IMR-90 (cell line): ENCODE results near the gene IMPG1. TPM values are rescaled to one million over a fixed set of nuclear protein-coding genes. Genes with fewer than 3 reads are reported as not detected.
A peak's percentile ranks its signal among the peaks of the same experiment; 100 is the strongest.

Experiments used
- ATAC-seq: fragments of 200-7000 bp; cut with Tn5 transposase; 2 replicates; pipeline ENCODE4 v1.9.1; 2020; ENCODE audit warnings: low read depth, mild to moderate bottlenecking, moderate library complexity
- BruUV-seq: library from RNA; stranded (reverse); fragments of 400-500 nt; replicated peaks from 2 replicates; lab custom pipeline; 2021; lab: Mats Ljungman, UMichigan
- CTCF ChIA-PET: fragments of 300-600 bp; formaldehyde crosslinking; extraction: SDS; loops from one replicate; lab custom pipeline; 2021; ENCODE audit warnings: antibody characterized with exemption; lab: Yijun Ruan, JAX
- POLR2A ChIA-PET: fragments of 300-600 bp; sonication (Branson Sonifier 250); formaldehyde crosslinking; loops from one replicate; lab custom pipeline; 2022; ENCODE audit warnings: antibody characterized with exemption; ENCODE audit not compliant: unreplicated experiment; lab: Charles Lee
- DNase-seq: peaks from one replicate; pipeline ENCODE4 v3.0.0; 2013
- H2AFZ ChIP-seq: replicated peaks from 2 replicates; pipeline ENCODE3; 2013; ENCODE audit warnings: low read length, mild to moderate bottlenecking; ENCODE audit not compliant: poor library complexity
- H2AK5ac ChIP-seq: 2 replicates; pipeline ENCODE4 v1.6.1; 2013; ENCODE audit warnings: low read depth, low read length, inconsistent platforms
- H2AK9ac ChIP-seq: replicated peaks from 2 replicates; pipeline ENCODE3; 2013; ENCODE audit warnings: mild to moderate bottlenecking, low read depth, low read length, moderate library complexity; ENCODE audit not compliant: poor library complexity
- H2BK120ac ChIP-seq: 2 replicates; pipeline ENCODE4 v1.6.1; 2013; ENCODE audit warnings: low read depth, low read length, inconsistent platforms
- H2BK15ac ChIP-seq: 3 replicates; pipeline ENCODE4 v1.6.1; 2013; ENCODE audit warnings: low read depth, low read length, inconsistent platforms
- H2BK20ac ChIP-seq: 2 replicates; pipeline ENCODE4 v1.6.1; 2013; ENCODE audit warnings: low read depth, mild to moderate bottlenecking, inconsistent platforms, low read length, moderate library complexity
- H2BK5ac ChIP-seq: 2 replicates; pipeline ENCODE4 v1.6.1; 2013; ENCODE audit warnings: mild to moderate bottlenecking, low read depth, low read length, inconsistent platforms; ENCODE audit not compliant: poor library complexity, severe bottlenecking
- H3K14ac ChIP-seq: replicated peaks from 2 replicates; pipeline ENCODE4 v1.6.1; 2013; ENCODE audit warnings: low read depth, low read length, inconsistent platforms
- H3K18ac ChIP-seq: 2 replicates; pipeline ENCODE4 v1.6.1; 2013; ENCODE audit warnings: low read depth, low read length, control low read depth
- H3K23ac ChIP-seq: 2 replicates; pipeline ENCODE4 v1.6.1; 2013; ENCODE audit warnings: low read depth, low read length, inconsistent platforms
- H3K27ac ChIP-seq: 2 replicates; pipeline ENCODE4 v1.5.1; 2013; ENCODE audit warnings: mild to moderate bottlenecking, control low read depth, low read length; ENCODE audit not compliant: insufficient read depth
- H3K27me3 ChIP-seq: 2 replicates; pipeline ENCODE4 v1.6.1; 2013; ENCODE audit warnings: low read length; ENCODE audit not compliant: control insufficient read depth, insufficient read depth
- H3K36me3 ChIP-seq: 2 replicates; pipeline ENCODE4 v1.6.1; 2013; ENCODE audit warnings: low read length, mixed read lengths; ENCODE audit not compliant: control insufficient read depth, insufficient read depth
- H3K4ac ChIP-seq: 2 replicates; pipeline ENCODE4 v1.6.1; 2013; ENCODE audit warnings: low read depth, low read length, inconsistent platforms
- H3K4me1 ChIP-seq: 2 replicates; pipeline ENCODE4 v1.6.1; 2013; ENCODE audit warnings: low read length, mixed read lengths; ENCODE audit not compliant: control insufficient read depth, insufficient read depth
- H3K4me2 ChIP-seq: 2 replicates; pipeline ENCODE4 v1.6.1; 2013; ENCODE audit warnings: low read depth, mild to moderate bottlenecking, control low read depth, low read length, moderate library complexity
- H3K4me3 ChIP-seq: 2 replicates; pipeline ENCODE4 v1.5.1; 2013; ENCODE audit warnings: low read depth, mild to moderate bottlenecking, control low read depth, low read length, moderate library complexity; ENCODE audit not compliant: insufficient read depth
- H3K56ac ChIP-seq: 2 replicates; pipeline ENCODE4 v1.6.1; 2013; ENCODE audit warnings: low read length, inconsistent platforms; ENCODE audit not compliant: insufficient read depth; ENCODE audit errors: extremely low read depth
- H3K79me1 ChIP-seq, 2 experiments: 2 replicates each; pipeline ENCODE4 v1.6.1; 2013; ENCODE audit warnings: low read length in 2 of 2, inconsistent platforms in 1 of 2, low read depth in 1 of 2
- H3K9ac ChIP-seq: 2 replicates; pipeline ENCODE4 v1.6.1; 2013; ENCODE audit warnings: low read depth, low read length, control low read depth
- H3K9me1 ChIP-seq: 2 replicates; pipeline ENCODE4 v1.6.1; 2013; ENCODE audit warnings: low read length, inconsistent platforms; ENCODE audit not compliant: insufficient read depth
- H3K9me3 ChIP-seq: 2 replicates; pipeline ENCODE4 v1.6.1; 2013; ENCODE audit warnings: low read length; ENCODE audit not compliant: control insufficient read depth, insufficient read depth
- H4K20me1 ChIP-seq: 2 replicates; pipeline ENCODE4 v1.6.1; 2013; ENCODE audit warnings: low read length, inconsistent platforms; ENCODE audit not compliant: insufficient read depth
- H4K5ac ChIP-seq: 2 replicates; pipeline ENCODE4 v1.6.1; 2013; ENCODE audit warnings: mild to moderate bottlenecking, low read depth, low read length, control low read depth
- H4K8ac ChIP-seq, 2 experiments: 2 replicates each; pipeline ENCODE4 v1.6.1; 2013; ENCODE audit warnings: low read depth in 2 of 2, low read length in 2 of 2, control low read depth in 1 of 2, inconsistent platforms in 1 of 2
- H4K91ac ChIP-seq: 2 replicates; pipeline ENCODE4 v1.6.1; 2013; ENCODE audit warnings: low read depth, low read length, inconsistent platforms; ENCODE audit not compliant: insufficient read depth
- NFE2L2 ChIP-seq: fragments of 150-350 bp; IDR thresholded peaks from 2 replicates; pipeline ENCODE4 v1.6.1; 2016; ENCODE audit warnings: low read depth, mild to moderate bottlenecking, low read length
- WGBS, 2 experiments: methylation state at CpG; one replicate each; pipeline versions ENCODE4 v1.1.5 to v1.1.7; 2013; ENCODE audit warnings: missing lambda C conversion rate in 2 of 2; ENCODE audit not compliant: insufficient read length in 1 of 2; ENCODE audit errors: extremely low coverage in 2 of 2; 5-methylcytosine and 5-hydroxymethylcytosine counted together
- dilution Hi-C: fragments of 300-500 bp; cut with HindIII; formaldehyde crosslinking; loops from one replicate; pipeline ENCODE4 v1.14.3; 2018; ENCODE audit warnings: low sequenced_read_pairs; ENCODE audit not compliant: unreplicated experiment
- in situ Hi-C: fragments of 300-500 bp; cut with MboI; formaldehyde crosslinking; loops from 3 replicates; pipeline ENCODE4 v1.14.3; 2019; ENCODE audit warnings: low sequenced_read_pairs, inconsistent platforms, mixed read lengths
- intact Hi-C: fragments of 100-400 bp; cut with micrococcal nuclease; formaldehyde crosslinking; loops from 2 replicates; pipeline ENCODE4 v1.10.0; 2022
- polyA plus RNA-seq, 3 experiments: library from polyadenylated mRNA; depleted of rRNA; stranded (reverse); fragments of >200 nt; gene quantifications; 2 replicates each; pipeline ENCODE4 v1.2.3, GENCODE V29; 2012; ENCODE audit warnings: low replicate concordance in 1 of 3
- total RNA-seq: library from RNA; depleted of rRNA; stranded (reverse); fragments of >200 nt; gene quantifications from 2 replicates; pipeline ENCODE4 v1.2.3, GENCODE V29; 2012

The IMPG1 gene
- total and polyA plus RNA-seq, 2 of the 4 experiments (the other 2 are of a cell fraction): not detected

- H3K9me3 ChIP-seq: no peaks in the 10 kb centered on the region
- DNase-seq (no peak), ATAC-seq (peak; percentile 10; the same call in 1 of the 2 replicates)
- peak overlapping the region; percentile 15 for H2AK9ac ChIP-seq
- H3K9me1 ChIP-seq: no peaks in the 10 kb centered on the region
- in situ Hi-C loops: loop anchor here (10.0 kb wide), 1 partner anchor 1529 kb away; the partner anchor contains the start of gene HTR1B
- H3K9ac ChIP-seq: 0 out of 2 replicates have a peak overlapping the region, but pooled peaks have one; percentile 48
- no peak overlapping the region for H3K14ac ChIP-seq
- CTCF ChIA-PET: interaction anchor here (0.7 to 1.4 kb wide), 8 partner anchors 12 to 1525 kb away, joined by 3 to 6 read pairs (median 4); no protein-coding TSS in a partner anchor
- no peaks in the 10 kb centered on the region for H4K20me1 ChIP-seq
- H2AFZ ChIP-seq: peak overlapping the region; percentile 92
- no peak overlapping the region for H2AK5ac ChIP-seq
- no peak overlapping the region for H2BK20ac ChIP-seq
- dilution Hi-C loops: no loop called here
- H3K23ac ChIP-seq: no peak overlapping the region
- no peak overlapping the region for H2BK120ac ChIP-seq
- no peak overlapping the region for H3K27ac ChIP-seq
- H2BK5ac ChIP-seq: no peak overlapping the region
- H4K8ac ChIP-seq: no peak overlapping the region
- no TSS peak for BruUV-seq
- peak overlapping the region; percentile 42 for H3K4me3 ChIP-seq
- no peaks in the 10 kb centered on the region for H3K36me3 ChIP-seq
- no peak for TF ChIP-seq NFE2L2
- POLR2A ChIA-PET: no interaction called here
- intact Hi-C loops: loop anchor here (1.0 to 2.0 kb wide), 2 partner anchors 43 to 1522 kb away; no protein-coding TSS in a partner anchor
- no peak overlapping the region for H3K56ac ChIP-seq
- H3K27me3 ChIP-seq: peaks cover 11% of the 10 kb centered on the region; the same call in 1 of the 2 replicates
- no peak overlapping the region for H3K4ac ChIP-seq
- H3K18ac ChIP-seq: no peak overlapping the region
- H4K91ac ChIP-seq: no peak overlapping the region
- no peak overlapping the region for H4K5ac ChIP-seq
- no peaks in the 10 kb centered on the region for H3K79me1 ChIP-seq
- no peak overlapping the region for H2BK15ac ChIP-seq
- peaks cover 2% of the 10 kb centered on the region for H3K4me1 ChIP-seq
- peak overlapping the region; percentile 95 for H3K4me2 ChIP-seq
- no CpG with 5 or more reads among the region's 12 CpGs for WGBS, 2 experiments
Measured at GRCh38 chr6:75935473-75935793, 137.0 kb downstream of the IMPG1 start.
